IPS-11a (cell line): Measurements from ENCODE around the gene ASB10.

Experiments
- H3K4me3 ChIP-seq: one replicate; pipeline ENCODE4 v1.5.1; 2013; ENCODE audit warnings: low read depth, low read length, control low read depth

ASB10 gene, protein sequence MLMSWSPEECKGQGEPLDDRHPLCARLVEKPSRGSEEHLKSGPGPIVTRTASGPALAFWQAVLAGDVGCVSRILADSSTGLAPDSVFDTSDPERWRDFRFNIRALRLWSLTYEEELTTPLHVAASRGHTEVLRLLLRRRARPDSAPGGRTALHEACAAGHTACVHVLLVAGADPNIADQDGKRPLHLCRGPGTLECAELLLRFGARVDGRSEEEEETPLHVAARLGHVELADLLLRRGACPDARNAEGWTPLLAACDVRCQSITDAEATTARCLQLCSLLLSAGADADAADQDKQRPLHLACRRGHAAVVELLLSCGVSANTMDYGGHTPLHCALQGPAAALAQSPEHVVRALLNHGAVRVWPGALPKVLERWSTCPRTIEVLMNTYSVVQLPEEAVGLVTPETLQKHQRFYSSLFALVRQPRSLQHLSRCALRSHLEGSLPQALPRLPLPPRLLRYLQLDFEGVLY

GRCh38 chr7:151186640-151187408 is at the start of gene ASB10:
Gene ASB10, minus strand, starts transcription at chr7:151187250. Its CDS starts 120 bp downstream, at chr7:151187130.
- H3K4me3 ChIP-seq: no peak within 1 kb of the TSS

DNA sequence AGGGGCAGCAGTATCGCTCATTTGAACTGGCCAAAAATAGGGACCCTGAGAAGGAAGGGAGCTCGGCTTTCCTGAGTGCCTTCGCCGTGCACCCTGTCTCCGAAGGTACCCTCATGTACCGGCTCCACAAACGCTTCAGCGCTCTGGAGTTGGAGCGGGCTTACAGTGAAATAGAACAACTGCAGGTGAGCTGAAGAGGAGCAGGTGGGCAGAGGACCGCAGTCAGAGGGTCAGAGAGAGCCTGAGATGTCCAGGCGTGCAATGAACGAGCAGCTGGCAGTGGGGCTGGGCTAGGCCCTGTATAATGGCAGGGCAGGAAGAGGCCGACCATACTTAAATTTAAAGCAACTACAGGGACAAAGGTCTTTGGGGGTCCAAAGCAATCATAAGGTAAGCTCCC is 49.4 kb upstream of the ASB10 start:
- no peak overlapping the region for H3K4me3 ChIP-seq

GRCh38 chr7:151235091-151235787 is 48.2 kb upstream of the ASB10 start:
- no peak overlapping the region for H3K4me3 ChIP-seq

GRCh38 chr7:151233804-151234203 is 46.8 kb upstream of the ASB10 start:
- H3K4me3 ChIP-seq: no peak overlapping the region

DNA sequence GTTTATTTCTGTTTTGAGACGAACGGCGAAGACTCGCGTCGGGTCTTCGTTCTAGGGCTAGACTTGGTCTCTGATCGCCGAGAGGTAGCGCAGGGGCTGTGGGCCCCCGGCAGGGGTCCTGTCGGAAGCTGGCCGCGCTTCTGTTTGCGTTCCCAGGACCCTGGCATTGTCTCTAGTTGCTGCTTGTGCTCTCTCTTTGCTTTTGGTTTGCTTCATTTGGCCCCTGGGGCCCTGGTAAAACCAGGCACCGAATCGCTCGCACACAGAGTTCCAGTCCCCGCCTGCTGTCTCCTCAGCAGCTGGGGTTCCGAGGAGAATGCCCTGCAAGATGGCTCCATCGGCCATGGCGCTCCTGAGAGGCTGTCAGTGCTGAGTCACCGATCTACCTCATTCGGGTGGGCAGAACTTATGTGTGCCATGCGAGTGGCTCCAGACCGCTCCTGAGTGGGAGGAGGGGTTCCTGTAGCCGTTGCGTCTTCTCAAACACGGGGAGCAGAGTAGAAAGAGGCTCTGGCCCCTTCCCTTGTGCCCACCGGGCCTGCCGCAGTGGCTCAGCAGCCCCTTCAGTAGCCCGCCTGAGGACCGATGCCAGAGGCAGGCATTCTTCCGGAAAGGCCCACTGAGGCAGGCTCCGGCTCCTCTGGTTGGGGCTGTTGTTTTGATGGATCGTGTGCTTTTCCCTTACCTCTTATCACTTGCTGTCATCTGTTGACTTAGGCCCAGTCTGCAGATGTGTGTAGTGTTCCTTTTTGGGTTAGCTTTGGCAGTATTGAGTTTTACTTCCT is 46.1 kb upstream of the ASB10 start:
- H3K4me3 ChIP-seq: peak overlapping the region; percentile 91

DNA sequence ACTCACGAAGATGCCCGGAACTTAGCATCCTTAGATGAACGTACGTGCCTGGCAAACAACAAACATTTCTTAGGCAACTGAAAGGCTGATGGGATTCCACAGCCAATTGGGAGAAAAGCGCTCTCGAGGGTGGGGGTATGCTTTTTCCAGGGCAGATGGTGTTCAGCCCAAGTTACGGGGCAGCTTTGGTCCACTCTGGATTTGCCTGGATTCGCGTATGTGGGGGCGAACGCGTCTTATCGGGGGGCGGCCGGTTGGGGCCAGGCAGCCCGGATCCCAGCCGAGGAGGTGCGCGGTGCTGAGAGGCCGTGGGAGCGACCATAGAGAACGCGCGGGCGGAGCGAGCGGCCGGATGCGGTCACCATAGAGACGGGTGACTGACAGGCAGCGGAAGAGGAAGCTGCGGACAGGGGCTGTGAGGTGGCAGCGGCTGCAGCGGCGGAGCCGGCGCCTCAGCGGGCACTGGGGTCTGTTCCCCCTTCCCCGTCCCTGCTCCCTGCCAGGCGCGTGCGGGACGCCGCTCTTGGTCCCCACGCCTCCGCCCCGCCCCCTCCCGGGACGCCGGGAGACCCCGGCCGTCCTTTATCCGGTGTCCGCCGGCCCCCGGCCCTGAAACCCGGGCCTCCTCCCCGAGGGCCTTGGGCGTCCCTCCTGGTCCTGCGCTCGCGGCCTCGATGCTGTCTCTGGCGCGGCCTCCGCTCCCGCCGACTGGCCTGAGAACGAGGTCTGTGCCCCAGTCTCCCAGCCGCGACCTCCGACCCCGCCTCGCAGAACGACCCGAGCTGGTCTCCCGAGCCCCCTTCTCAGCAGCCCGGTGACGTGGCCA is 45.3 kb upstream of the ASB10 start, which contains the start of gene CHPF2:
TSS of gene CHPF2 (plus strand) at position 393 of the 826 bp plus-strand sequence. CDS start 1,529 bp downstream, outside the sequence.
- H3K4me3 ChIP-seq: peak within 1 kb of the TSS; percentile 91

DNA sequence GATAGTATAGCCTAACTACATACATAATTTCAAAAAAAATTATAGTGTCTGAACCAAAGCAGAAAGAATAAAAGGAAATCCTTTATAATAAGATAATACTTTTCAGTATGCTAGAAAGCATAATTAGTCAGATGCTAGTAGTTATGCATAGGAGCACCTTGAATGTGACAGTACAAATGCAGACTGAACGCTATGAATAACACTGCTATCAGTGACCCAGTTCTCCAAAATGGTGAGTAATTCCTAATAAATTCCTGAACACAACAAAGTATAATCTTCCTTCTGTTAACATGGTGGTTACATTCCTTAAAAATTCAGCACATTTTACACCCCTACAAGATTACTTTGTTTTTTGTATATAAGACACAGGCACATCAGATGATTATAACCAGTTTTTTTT is 44.0 kb upstream of the ASB10 start:
- no peak overlapping the region for H3K4me3 ChIP-seq

- H3K4me3 ChIP-seq: no peak overlapping the region
Observed at GRCh38 chr7:151229249-151229648, 42.2 kb upstream of the ASB10 start.

- peak overlapping the region; percentile 95 for H3K4me3 ChIP-seq
Observed at GRCh38 chr7:151228024-151228866, 41.2 kb upstream of the ASB10 start.

DNA sequence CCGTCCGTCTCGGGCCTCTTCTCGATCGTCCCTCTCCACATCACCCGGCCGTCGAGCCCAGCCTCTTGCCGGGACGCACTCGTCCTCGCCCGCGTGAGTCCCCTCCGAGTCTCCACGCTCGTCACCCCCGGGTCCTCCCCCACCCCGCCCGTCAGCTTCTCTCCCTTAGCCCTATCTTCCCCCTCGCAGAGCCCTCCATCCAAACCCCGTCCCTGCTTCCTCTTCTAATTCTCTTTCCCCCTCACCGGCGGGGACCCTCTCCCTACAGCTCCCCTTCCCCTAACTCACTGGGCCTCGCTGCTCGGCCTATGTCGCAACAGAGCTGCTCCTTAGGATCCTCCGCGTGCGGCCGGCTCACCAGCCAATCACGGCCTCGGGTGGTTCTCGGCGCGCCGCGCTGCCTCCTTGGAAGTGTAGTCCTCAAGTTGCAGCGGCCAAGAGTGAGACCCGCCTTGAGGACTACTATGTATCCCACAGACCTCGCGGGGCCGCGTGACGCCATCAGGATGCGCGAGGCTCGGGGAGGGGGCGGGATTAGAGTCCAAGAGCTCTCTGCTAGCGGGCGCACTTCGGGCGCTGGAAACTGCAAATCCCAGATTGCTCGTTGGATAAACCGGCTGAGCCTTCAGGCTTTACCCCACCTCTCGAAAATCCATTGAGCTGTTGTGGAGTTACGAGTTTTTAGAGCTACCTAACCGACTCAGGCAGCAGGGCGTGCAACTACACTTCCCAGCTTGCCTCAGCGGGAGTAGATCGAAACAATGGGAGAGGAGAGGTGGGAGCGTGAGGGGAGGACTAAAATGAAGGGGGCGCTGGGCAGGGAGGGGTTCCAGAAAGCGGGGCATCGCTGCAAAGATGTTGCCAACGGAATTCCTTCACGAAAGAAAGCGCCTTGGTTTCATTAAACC is 40.1 kb upstream of the ASB10 start, which contains the start of gene ABCF2:
TSS of gene ABCF2 (minus strand) at position 331 of the 908 bp plus-strand sequence. CDS start 747 bp downstream, outside the sequence.
- H3K4me3 ChIP-seq: peak within 1 kb of the TSS; percentile 95

DNA sequence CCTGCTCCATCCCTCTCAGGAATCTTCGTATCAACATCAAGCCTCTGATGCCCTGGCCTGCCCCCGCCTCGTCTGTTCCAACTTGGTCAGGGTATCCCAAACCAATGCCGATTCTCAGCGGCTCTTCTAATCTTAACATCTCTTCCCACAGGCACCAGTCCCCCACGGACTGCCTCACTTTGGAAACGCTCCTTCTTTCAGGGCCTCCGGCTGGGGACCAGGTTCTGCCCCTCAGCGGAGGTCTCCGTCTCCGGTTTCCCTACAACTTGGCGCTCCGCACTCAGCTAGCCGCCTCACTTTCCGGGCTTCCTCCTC is 39.5 kb upstream of the ASB10 start:
- peak overlapping the region; percentile 95 for H3K4me3 ChIP-seq

DNA sequence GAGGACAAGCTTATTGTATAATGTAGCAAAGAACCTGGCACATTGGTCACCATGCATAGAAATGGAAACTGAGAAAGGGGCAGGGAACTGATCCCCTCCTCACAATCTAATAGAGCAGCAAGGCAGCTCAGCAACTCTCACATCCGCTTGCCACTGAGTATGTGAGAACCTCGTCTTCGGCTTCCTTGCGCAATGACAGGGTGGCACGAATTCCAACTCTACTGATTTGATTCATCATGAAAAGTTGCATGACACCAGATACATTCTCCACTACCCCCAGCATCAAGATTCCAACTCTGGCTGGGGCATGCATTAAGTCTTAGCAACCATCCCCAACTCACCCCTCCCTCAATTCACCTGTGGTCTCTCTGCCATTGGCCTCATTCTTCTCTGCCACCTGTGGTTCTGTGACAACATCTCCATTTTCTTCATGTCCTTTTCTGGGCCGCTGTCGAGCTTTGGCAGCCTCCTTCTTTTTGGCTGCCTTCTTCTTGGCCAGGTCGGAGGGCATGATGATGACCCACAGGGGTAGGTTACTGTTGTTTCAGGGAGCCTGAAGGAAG is 39.0 kb upstream of the ASB10 start:
- peak overlapping the region; percentile 95 for H3K4me3 ChIP-seq

DNA sequence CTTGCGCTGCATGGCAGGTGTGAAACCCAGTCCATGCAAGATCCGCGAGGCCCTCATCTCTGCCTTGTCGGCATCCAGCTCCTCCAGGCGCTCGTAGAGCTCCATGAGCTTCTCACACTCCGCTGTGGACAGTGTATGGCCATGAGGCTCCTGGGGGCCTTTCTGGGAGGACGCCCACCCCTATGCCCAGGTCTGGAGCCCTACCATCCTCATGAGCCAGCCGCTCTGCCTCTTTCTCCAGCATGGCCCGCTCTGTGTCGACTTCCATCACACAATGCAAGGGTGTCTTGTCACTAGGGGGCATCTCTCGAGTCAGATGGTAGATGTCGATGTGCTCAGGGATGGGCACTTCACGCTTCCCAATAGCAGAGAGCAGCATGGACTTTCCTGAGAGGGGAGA is 36.7 kb upstream of the ASB10 start:
- H3K4me3 ChIP-seq: no peak overlapping the region

DNA sequence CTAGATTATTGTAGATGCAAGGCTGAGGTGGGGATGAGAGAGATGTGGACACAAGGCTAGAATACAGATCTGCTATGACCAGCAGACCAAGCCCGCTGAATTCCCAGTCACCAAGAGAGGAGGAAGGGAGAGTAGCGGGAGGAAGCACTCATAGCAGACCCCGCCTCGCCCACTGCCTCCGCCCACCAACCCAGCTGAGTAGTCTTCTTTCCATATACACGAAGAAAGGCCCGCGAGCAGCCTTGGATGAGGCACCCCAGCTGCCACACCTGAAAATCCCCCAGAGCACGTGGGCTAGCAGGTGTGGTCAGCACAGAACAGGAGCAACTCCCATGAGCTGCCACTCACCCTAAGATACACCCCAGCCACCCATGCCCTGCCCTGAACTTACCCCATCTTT is 31.1 kb upstream of the ASB10 start:
- no peak overlapping the region for H3K4me3 ChIP-seq

DNA sequence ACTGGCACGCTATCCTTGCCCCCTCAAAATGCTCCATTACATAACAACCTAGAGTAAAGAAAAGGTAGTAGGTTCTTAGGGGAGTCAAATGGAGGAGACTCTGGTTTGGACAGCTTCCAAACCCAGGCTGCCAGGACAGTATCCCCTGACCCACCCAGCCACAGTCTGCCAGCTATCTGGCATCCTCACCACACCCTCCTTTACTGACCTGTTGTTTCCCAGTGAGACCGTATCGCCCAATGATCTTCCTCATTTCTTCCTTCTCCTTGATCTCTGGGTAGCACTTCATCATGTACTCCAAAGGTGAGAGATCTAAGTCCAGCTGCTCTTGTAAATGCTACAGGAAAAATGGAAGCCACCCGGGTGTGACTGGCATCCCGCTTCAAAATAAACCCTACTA is 28.3 kb upstream of the ASB10 start:
- no peak overlapping the region for H3K4me3 ChIP-seq

DNA sequence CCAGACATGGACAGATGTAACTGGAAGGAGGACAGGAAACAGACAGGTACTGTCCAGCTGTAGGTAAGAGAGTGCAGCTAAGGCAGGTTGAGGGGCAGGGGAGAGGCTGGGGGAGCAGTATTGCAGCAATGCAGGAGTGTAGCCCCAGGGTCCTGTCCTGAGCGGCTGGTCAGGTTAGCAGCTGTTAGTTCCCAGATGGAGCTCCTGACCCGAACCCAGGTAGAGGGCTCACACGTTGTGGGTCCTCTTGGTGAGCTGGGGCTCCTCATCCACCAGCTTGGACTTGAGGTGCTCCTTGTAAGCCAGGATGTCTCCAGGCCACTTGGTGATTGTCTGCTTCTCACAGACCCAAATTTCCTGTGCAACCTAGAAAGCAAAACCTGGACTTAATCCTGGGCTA is 26.8 kb upstream of the ASB10 start:
- H3K4me3 ChIP-seq: no peak overlapping the region

DNA sequence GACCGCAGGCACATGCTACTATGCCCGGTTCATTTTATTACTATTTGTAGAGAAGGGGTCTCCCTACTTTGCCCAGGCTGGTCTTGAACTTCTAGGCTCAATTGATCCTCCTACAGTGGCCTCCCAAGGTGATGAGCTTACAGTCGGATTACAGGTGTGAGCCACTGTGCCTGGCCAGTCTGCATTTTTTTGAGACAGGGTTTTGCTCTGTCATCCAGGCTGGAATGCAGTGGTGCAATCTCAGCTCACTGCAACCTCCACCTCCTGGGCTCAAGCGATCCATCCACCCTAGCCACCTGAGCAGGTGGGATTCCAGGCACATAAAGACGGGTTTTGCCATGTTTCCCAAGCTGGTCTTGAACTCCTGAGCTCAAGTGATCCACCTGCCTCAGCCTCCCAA is 25.6 kb upstream of the ASB10 start:
- H3K4me3 ChIP-seq: no peak overlapping the region
